B cell (primary cell): ENCODE measurements around the gene UNC13D. TPM values are rescaled to one million over a fixed set of nuclear protein-coding genes. Genes with fewer than 3 reads are reported as not detected.

Experiments used
- ATAC-seq: fragments of 200-7000 bp; cut with Tn5 transposase; one replicate; pipeline ENCODE4 v1.10.0; 2021; ENCODE audit warnings: low read depth, mild to moderate bottlenecking, moderate number of reproducible peaks, moderate library complexity
- CTCF ChIA-PET: fragments of 350-600 bp; sonication (Branson Sonifier 250); formaldehyde crosslinking; loops from one replicate; lab custom pipeline; 2021; ENCODE audit warnings: antibody characterized with exemption, inconsistent platforms; lab: Charles Lee
- POLR2A ChIA-PET: fragments of 350-600 bp; sonication (Branson Sonifier 250); formaldehyde crosslinking; loops from one replicate; lab custom pipeline; 2021; ENCODE audit warnings: antibody characterized with exemption; lab: Charles Lee
- DNase-seq: peaks from one replicate; pipeline ENCODE4 v3.0.0; 2013
- H2AFZ ChIP-seq: 2 replicates; pipeline ENCODE4 v1.6.1; 2012; ENCODE audit warnings: mild to moderate bottlenecking, low read depth, low read length; ENCODE audit not compliant: insufficient read depth, poor library complexity, severe bottlenecking
- H3K27ac ChIP-seq, 2 donors: 1 replicate in 1 of 2; 2 replicates in 1 of 2; pipeline ENCODE4 v1.5.1; 2012 to 2013; ENCODE audit warnings: low read length in 2 of 2, mild to moderate bottlenecking in 2 of 2, moderate library complexity in 1 of 2
- H3K27me3 ChIP-seq, 4 experiments: fragments of 200-600 bp in 1 of 4; sonication (generic) in 1 of 4; replicated peaks in 1 of 4; 1 replicate in 2 of 4; 2 replicates in 2 of 4; pipeline versions ENCODE4 v1.6.1 to v1.7.0; 2013 to 2016; ENCODE audit warnings: low read length in 3 of 4, mild to moderate bottlenecking in 2 of 4, mixed read lengths in 1 of 4, moderate library complexity in 1 of 4; ENCODE audit not compliant: insufficient read depth in 4 of 4, control insufficient read depth in 3 of 4; ENCODE audit errors: control extremely low read depth in 1 of 4
- H3K36me3 ChIP-seq, 2 experiments: replicated peaks in 1 of 2; 1 replicate in 1 of 2; 2 replicates in 1 of 2; pipeline versions ENCODE4 v1.6.1 to v1.7.1; 2013; ENCODE audit warnings: low read length in 1 of 2; ENCODE audit not compliant: insufficient read depth in 2 of 2, control insufficient read depth in 1 of 2; ENCODE audit errors: control extremely low read depth in 1 of 2, extremely low read depth in 1 of 2
- H3K4me1 ChIP-seq, 2 donors: fragments of 200-600 bp in 1 of 2; sonication (generic) in 1 of 2; 1 replicate in 1 of 2; 2 replicates in 1 of 2; pipeline versions ENCODE4 v1.5.1 to v1.6.1; 2013 to 2017; ENCODE audit warnings: low read length in 2 of 2; ENCODE audit not compliant: control insufficient read depth in 2 of 2, insufficient read depth in 2 of 2
- H3K4me2 ChIP-seq: replicated peaks from 2 replicates; pipeline ENCODE3; 2012; ENCODE audit warnings: mild to moderate bottlenecking, low read depth, low read length; ENCODE audit not compliant: poor library complexity, severe bottlenecking
- H3K4me3 ChIP-seq, 5 experiments: fragments of 200-600 bp in 1 of 5; sonication (generic) in 1 of 5; 1 replicate in 3 of 5; 2 replicates in 2 of 5; pipeline versions ENCODE4 v1.5.1 to v1.7.0; 2011 to 2016; ENCODE audit warnings: low read length in 4 of 5, mild to moderate bottlenecking in 4 of 5, low read depth in 2 of 5, control low read depth in 1 of 5, moderate library complexity in 1 of 5; ENCODE audit not compliant: insufficient read depth in 1 of 5; ENCODE audit errors: control extremely low read depth in 1 of 5, extremely low read depth in 1 of 5
- H3K79me2 ChIP-seq: fragments of 200-600 bp; sonication (generic); one replicate; pipeline ENCODE4 v1.6.0; 2016; ENCODE audit warnings: low read length; ENCODE audit not compliant: control insufficient read depth, insufficient read depth
- H3K9ac ChIP-seq: fragments of 200-600 bp; sonication (generic); 2 replicates; pipeline ENCODE4 v1.6.1; 2017; ENCODE audit warnings: mild to moderate bottlenecking, low read length, moderate library complexity
- H3K9me3 ChIP-seq, 3 donors: one replicate each; pipeline versions ENCODE4 v1.6.1 to v1.7.1; 2013; ENCODE audit warnings: low read length in 2 of 3; ENCODE audit not compliant: control insufficient read depth in 2 of 3, insufficient read depth in 1 of 3; ENCODE audit errors: control extremely low read depth in 1 of 3
- H4K20me1 ChIP-seq: 2 replicates; pipeline ENCODE4 v1.6.0; 2012; ENCODE audit warnings: mild to moderate bottlenecking, low read length; ENCODE audit not compliant: insufficient read depth, control insufficient read depth, poor library complexity, severe bottlenecking
- H3K27ac Mint-ChIP-seq: one replicate; pipeline ENCODE4 v1.8.0; 2021; ENCODE audit warnings: mixed read lengths
- H3K27me3 Mint-ChIP-seq: one replicate; pipeline ENCODE4 v1.8.0; 2021; ENCODE audit warnings: mixed read lengths
- H3K4me1 Mint-ChIP-seq: one replicate; pipeline ENCODE4 v1.8.0; 2021; ENCODE audit warnings: mixed read lengths
- H3K4me3 Mint-ChIP-seq: one replicate; pipeline ENCODE4 v1.8.0; 2021; ENCODE audit warnings: mixed read lengths
- H3K9me3 Mint-ChIP-seq: one replicate; pipeline ENCODE4 v1.8.0; 2022; ENCODE audit warnings: mixed read lengths; ENCODE audit not compliant: insufficient read depth
- CTCF ChIP-seq: fragments of 200-600 bp; IDR thresholded peaks from one replicate; pipeline ENCODE4 v1.8.0; 2022; ENCODE audit warnings: antibody characterized with exemption, mild to moderate bottlenecking
- EZH2 ChIP-seq: IDR thresholded peaks from 2 replicates; pipeline ENCODE4 v1.6.1; 2012; ENCODE audit warnings: borderline replicate concordance, low read depth, mild to moderate bottlenecking, moderate library complexity, low read length; ENCODE audit not compliant: insufficient read depth, poor library complexity, severe bottlenecking
- WGBS: methylation state at CpG from one replicate; pipeline ENCODE4 v1.1.5; 2013; ENCODE audit warnings: missing lambda C conversion rate; ENCODE audit not compliant: insufficient coverage; 5-methylcytosine and 5-hydroxymethylcytosine counted together
- intact Hi-C: fragments of 100-400 bp; cut with micrococcal nuclease; formaldehyde crosslinking; loops from one replicate; pipeline ENCODE4 v1.10.0; 2022
- polyA plus RNA-seq: library from polyadenylated mRNA; depleted of rRNA; stranded (reverse); fragments of >200 nt; gene quantifications from 2 replicates; pipeline ENCODE4 v1.2.3, GENCODE V29; 2012
- total RNA-seq, 2 donors: library from RNA; stranded (reverse); fragments of 120-200 nt in 1 of 2; gene quantifications; 1 replicate in 1 of 2; 2 replicates in 1 of 2; pipeline versions ENCODE4 v1.2.3 to v1.2.4, GENCODE V29; 2013 to 2022

Gene UNC13D
- total and polyA plus RNA-seq, 2 donors (not counting 1 experiment from before 2014, with no cell fraction given): 101 to 107 TPM

- peak; percentile 75 for ATAC-seq
- peak within 1 kb of the TSS; percentile 83 for H3K4me2 ChIP-seq
- TF ChIP-seq CTCF (no peak), EZH2 (no peak)
- peak within 1 kb of the TSS; percentile 100 for H3K27ac Mint-ChIP-seq
- no peaks in the 10 kb centered on the region for H3K9me3 ChIP-seq
- H3K27me3 ChIP-seq: no peaks in the 10 kb centered on the region
- peaks cover 53% of the 10 kb centered on the region for H3K4me1 Mint-ChIP-seq
- intact Hi-C loops: loop anchor here (1.0 to 2.0 kb wide), 7 partner anchors 19 to 942 kb away; partner anchors contain the start of genes FBF1, GALK1, JMJD6 and METTL23
- H3K36me3 ChIP-seq: no peaks in the 10 kb centered on the region
- H3K9me3 Mint-ChIP-seq: peaks cover 3% of the 10 kb centered on the region
- H3K4me3 Mint-ChIP-seq: peak within 1 kb of the TSS; percentile 96
- peak within 1 kb of the TSS; percentile 65 for H2AFZ ChIP-seq
- peak within 1 kb of the TSS; percentile 88 for H3K9ac ChIP-seq
- H3K27ac ChIP-seq: peak within 1 kb of the TSS; percentile 100
- H3K27me3 Mint-ChIP-seq: no peaks in the 10 kb centered on the region
- peak within 1 kb of the TSS; percentile 75 to 83 (median 81) for H3K4me3 ChIP-seq
- ChIA-PET POLR2A (interaction anchor here (0.6 to 5.5 kb wide), 19 partner anchors 8 to 564 kb away, joined by 3 to 38 read pairs (median 5); partner anchors contain the start of genes GALK1, MRPL38, TRIM65 and UNC13D), CTCF (interaction anchor here (0.6 to 5.2 kb wide), 13 partner anchors 8 to 385 kb away, joined by 3 to 33 read pairs (median 4); partner anchors contain the start of genes GALK1 and WBP2)
- WGBS: 2% methylated on average over 41 of the region's 45 CpGs
- peaks cover under 1% of the 10 kb centered on the region for H4K20me1 ChIP-seq
- H3K79me2 ChIP-seq: peaks cover 45% of the 10 kb centered on the region
- peak; percentile 99 for DNase-seq
- peaks cover 42 to 49% of the 10 kb centered on the region in 2 donors for H3K4me1 ChIP-seq
Measured at GRCh38 chr17:75784473-75785015, 59.7 kb downstream of the UNC13D start, which contains the start of gene UNK. Gene UNK (plus strand): TSS chr17:75784806. CDS start chr17:75784881, 75 bp downstream.
